ENCODE data around the gene CHGA. TPM values are rescaled to one million over a fixed set of nuclear protein-coding genes. Genes with fewer than 3 reads are reported as not detected.

CHGA gene
- total and polyA plus RNA-seq, 12 donors, result 0.14 TPM; not detected in 11

DNA sequence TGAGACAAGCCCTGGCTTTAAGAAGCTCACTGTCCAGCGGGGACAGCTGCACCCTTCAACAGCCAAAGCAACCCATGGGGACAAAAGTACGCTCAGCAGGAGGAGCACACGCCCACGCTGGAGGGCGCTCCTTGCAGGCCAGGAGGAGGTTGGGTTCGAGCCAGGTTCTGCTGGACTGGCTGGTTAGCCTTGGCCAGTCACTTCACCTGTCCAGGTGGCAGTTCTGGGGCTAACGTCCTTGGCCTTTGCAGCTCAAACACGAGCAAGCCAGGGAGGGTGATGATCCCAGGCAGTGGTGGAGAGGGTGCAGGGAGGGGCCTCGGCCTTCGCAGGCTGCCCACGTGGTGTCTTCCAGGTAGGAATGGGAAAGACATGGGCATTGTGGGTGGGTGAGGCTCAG is 13.1 kb downstream of the CHGA start:
- DNase-seq (no peak), ATAC-seq (no peak)
- TF ChIP-seq, protein P1, sequence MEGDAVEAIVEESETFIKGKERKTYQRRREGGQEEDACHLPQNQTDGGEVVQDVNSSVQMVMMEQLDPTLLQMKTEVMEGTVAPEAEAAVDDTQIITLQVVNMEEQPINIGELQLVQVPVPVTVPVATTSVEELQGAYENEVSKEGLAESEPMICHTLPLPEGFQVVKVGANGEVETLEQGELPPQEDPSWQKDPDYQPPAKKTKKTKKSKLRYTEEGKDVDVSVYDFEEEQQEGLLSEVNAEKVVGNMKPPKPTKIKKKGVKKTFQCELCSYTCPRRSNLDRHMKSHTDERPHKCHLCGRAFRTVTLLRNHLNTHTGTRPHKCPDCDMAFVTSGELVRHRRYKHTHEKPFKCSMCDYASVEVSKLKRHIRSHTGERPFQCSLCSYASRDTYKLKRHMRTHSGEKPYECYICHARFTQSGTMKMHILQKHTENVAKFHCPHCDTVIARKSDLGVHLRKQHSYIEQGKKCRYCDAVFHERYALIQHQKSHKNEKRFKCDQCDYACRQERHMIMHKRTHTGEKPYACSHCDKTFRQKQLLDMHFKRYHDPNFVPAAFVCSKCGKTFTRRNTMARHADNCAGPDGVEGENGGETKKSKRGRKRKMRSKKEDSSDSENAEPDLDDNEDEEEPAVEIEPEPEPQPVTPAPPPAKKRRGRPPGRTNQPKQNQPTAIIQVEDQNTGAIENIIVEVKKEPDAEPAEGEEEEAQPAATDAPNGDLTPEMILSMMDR (IDR thresholded peaks at IDR 0.05), result no peak
- Histone ChIP-seq H3K36me3 (peaks cover 0 to 30% (median 0%) of the 10 kb centered on the region in 9 donors), H3K4me3 (no peak overlapping the region), H3K27ac (no peak overlapping the region), H3K9me3 (no peaks in the 10 kb centered on the region), H3K4me1 (no peaks in the 10 kb centered on the region), H3K27me3 (no peaks in the 10 kb centered on the region)
- intact Hi-C loops (cut with DNase I), result no loop called here
- WGBS, 2 donors, result 91 to 96% methylated on average over 11 of the region's 11 CpGs

DNA sequence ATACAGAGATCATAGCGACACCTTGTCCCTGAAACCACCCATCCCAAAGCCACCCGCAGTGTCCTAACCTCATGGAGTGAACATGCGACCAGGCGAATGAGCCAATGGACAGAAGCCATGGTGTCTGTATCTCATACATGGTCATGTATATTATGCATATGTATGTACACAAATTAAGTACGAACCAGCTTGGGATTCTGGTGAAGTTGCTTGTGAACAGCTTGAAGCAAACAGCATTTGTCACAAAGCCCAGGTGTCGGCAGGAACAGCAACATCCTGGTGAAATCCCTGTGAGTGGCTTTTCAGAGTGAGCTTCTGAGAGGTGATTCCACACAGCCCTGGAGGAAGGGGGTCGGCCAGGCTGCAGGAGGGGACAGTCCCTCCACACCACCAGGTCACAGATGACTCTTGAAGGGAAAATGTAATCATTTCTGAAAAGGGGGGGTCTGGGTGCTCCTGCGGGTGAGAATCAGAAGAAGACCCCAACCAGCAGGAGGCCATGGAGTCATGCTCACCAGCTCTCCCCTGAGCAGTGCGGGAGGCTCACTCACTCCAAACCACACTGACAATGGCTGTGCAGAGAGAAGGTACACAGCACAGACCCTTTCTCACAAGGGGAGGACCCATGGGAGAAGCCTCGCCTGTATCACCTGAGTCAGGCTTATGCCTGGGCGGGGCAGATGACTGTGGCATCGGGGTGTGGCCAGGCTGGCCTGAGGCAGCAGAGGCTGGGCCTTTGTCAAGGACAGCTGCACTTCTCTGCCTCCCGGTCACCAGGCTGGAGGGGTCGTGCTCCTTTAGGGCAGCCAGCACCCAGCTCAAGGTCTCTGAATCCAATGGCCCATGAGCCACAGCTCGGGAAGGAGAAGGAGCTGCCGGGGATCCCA is 14.3 kb downstream of the CHGA start:
- DNase-seq (no peak), ATAC-seq (no peak)
- no peaks in the 10 kb centered on the region for H3K27me3 ChIP-seq
- intact Hi-C loops (cut with DNase I), result no loop called here
- H3K4me1 ChIP-seq, result no peaks in the 10 kb centered on the region
- H3K4me3 ChIP-seq, result no peak overlapping the region
- WGBS, 2 donors, result 90 to 92% methylated on average over 16 of the region's 16 CpGs
- H3K27ac ChIP-seq, result no peak overlapping the region
- TF ChIP-seq, protein P1 (IDR thresholded peaks at IDR 0.05), result no peak
- H3K36me3 ChIP-seq, result peaks cover 0 to 42% (median 0%) of the 10 kb centered on the region in 9 donors
- no peaks in the 10 kb centered on the region for H3K9me3 ChIP-seq

DNA sequence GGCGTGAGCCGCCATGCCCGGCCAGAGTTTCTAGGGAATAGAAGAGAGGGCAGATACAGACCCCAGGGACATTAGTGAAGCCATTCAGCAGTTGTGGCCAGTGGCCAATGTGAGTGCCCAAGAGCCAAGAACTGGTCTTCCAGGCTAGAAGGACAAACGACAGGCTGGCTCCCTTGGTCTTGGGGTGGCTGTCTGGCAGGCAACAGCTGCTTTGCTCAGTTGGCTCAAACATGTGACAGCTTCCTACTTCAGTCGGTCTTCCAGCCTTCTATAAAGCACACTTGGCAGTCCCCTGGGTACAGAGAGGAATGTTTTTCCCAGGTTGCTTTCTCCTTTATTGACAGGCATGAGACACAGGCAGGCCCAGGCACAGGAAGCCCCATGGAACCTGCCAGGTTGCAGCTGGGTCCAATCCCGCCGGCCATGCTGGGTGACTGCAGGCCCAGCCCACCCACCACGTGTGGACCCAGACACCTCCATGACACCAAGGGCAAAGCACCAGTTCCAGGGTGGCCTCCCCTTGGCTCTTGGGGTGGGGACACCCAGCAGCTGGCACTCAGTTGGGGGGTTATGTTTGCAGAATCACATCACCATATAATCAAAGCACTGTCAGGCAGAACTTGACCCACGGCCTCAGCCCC is 15.4 kb downstream of the CHGA start:
- H3K4me1 ChIP-seq, result no peaks in the 10 kb centered on the region
- peaks cover 0 to 52% (median 0%) of the 10 kb centered on the region in 9 donors for H3K36me3 ChIP-seq
- WGBS, 2 donors, result 72 to 74% methylated on average over 9 of the region's 9 CpGs
- H3K27ac ChIP-seq, result no peak overlapping the region
- no peaks in the 10 kb centered on the region for H3K9me3 ChIP-seq
- no peak overlapping the region for H3K4me3 ChIP-seq
- TF ChIP-seq, protein P1 (IDR thresholded peaks at IDR 0.05), result no peak
- intact Hi-C loops (cut with DNase I), result no loop called here
- ATAC-seq (peak in 3 of 8 donors; percentile 4 to 40 (median 7)), DNase-seq (no peak)
- no peaks in the 10 kb centered on the region for H3K27me3 ChIP-seq

DNA sequence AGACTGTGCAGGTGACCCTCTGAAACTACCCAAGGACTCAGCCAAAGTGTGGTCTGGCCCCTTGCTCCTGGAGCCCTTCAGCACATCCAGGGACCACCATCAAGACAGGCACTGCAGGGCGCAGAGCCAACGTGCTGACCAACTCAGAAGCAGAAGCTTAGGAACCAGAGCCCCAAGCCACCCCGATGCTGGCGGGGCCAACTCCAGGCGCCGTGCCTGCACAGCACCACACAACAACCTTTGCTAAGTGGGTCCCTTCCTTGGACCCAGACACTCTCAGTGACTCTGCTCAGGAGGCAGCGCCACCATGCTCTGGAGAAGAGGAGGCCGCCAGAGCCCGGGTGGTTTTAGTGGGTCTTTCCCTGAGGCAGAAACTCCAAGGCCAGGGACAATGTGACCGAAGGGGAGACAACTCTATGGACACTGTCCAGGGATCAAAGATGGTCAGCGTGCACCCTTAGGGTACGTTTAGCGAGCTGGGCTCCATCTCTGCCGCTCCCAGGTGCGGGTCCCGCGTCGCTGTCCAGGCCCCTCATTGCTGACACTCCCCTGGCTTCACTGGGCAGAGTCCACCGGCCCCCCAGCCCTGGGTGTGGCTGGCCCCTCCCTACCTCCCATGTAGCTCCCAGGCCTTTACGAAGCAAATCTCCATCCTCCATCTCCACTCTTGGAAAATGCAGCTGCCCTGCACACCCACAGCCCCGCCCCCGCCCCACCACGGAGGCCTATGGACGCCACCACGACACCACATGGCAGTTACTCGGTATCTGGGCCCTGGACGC is 16.1 kb downstream of the CHGA start:
- TF ChIP-seq, protein P1 (IDR thresholded peaks at IDR 0.05), result no peak
- H3K36me3 ChIP-seq, result peaks cover 0 to 58% (median 0%) of the 10 kb centered on the region in 9 donors
- intact Hi-C loops (cut with DNase I), result no loop called here

More for the DNA sequence above, 16.1 kb downstream of the CHGA start:
- H3K27ac ChIP-seq, result no peak overlapping the region
- no peak for ATAC-seq
- no peaks in the 10 kb centered on the region for H3K9me3 ChIP-seq
- no peaks in the 10 kb centered on the region for H3K4me1 ChIP-seq
- WGBS, 2 donors, result 93 to 95% methylated on average over 27 of the region's 27 CpGs
- no peak for DNase-seq
- H3K27me3 ChIP-seq, result no peaks in the 10 kb centered on the region
- no peak overlapping the region for H3K4me3 ChIP-seq

Data from heart right ventricle (tissue), 16 donors.